DOHH2 (cell line): ENCODE data around the gene CKS1B.

Source experiments
- EZH2phosphoT487 ChIP-seq: fragments of 200-600 bp; sonication (generic); IDR thresholded peaks from 2 replicates; pipeline ENCODE4 v1.6.1; 2017; ENCODE audit warnings: borderline replicate concordance, mild to moderate bottlenecking, antibody characterized with exemption, low read length, moderate library complexity, mixed read lengths
- TF ChIP-seq, protein P1 (sequence below): fragments of 200-600 bp; sonication (generic); IDR thresholded peaks from one replicate; pipeline ENCODE4 v1.5.1; 2014; ENCODE audit warnings: antibody characterized with exemption, mild to moderate bottlenecking, low read depth, low read length; ENCODE audit not compliant: poor library complexity, severe bottlenecking

DNA sequence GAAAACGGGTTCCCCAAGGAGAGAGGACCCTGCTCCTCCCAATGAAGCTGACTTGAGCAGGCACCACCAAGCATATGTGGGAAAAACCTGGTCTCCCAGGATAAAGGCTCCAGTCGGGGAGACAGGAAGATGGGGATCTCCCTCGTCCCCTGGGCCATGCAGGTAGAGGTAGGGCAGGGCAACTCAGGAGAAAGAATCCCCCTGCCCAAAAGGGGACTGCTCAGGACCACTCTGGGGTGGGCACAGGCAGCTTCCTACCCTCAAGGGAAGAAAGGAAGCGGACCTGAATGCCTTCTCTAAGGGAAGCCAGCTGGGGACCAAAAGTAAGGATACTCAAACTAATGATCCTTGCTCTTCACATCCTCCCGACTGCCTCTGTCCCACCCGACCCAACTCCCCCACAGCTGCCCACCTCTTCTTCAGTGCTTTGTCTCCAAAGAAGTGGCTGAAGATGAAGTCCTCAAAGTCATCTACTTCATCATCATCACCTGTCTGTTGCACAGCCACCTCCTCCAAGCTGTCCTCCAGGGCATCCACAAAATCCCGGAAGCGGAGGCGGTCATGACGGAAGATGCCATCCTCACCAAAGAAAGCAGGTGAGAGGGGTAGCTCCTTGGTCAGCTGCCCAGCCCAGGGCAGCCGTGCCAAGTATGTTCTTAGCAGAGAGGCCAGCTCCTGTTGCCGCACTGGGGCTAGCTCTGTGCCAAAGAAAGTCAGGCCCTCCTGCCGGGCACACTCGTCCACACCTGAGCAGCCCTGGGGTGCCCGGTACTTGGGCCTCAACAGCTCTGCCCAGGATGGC lies 29.1 kb upstream of the CKS1B start:
- TF ChIP-seq, protein P1, sequence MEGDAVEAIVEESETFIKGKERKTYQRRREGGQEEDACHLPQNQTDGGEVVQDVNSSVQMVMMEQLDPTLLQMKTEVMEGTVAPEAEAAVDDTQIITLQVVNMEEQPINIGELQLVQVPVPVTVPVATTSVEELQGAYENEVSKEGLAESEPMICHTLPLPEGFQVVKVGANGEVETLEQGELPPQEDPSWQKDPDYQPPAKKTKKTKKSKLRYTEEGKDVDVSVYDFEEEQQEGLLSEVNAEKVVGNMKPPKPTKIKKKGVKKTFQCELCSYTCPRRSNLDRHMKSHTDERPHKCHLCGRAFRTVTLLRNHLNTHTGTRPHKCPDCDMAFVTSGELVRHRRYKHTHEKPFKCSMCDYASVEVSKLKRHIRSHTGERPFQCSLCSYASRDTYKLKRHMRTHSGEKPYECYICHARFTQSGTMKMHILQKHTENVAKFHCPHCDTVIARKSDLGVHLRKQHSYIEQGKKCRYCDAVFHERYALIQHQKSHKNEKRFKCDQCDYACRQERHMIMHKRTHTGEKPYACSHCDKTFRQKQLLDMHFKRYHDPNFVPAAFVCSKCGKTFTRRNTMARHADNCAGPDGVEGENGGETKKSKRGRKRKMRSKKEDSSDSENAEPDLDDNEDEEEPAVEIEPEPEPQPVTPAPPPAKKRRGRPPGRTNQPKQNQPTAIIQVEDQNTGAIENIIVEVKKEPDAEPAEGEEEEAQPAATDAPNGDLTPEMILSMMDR = no peak
- TF ChIP-seq EZH2phosphoT487 = no peak
